Progenitor cell of endocrine pancreas (in vitro differentiated cells): ENCODE results near the gene ANGPTL5. TPM values are rescaled to one million over a fixed set of nuclear protein-coding genes. Genes with fewer than 3 reads are reported as not detected.

ENCODE experiments used
- DNase-seq: peaks from one replicate; pipeline ENCODE4 v3.0.0; 2021; ENCODE audit warnings: low spot score; ENCODE audit not compliant: unreplicated experiment
- H3K27ac Mint-ChIP-seq: 2 replicates; pipeline ENCODE4 v1.8.0; 2021; ENCODE audit warnings: mild to moderate bottlenecking, moderate library complexity, mixed read lengths
- H3K27me3 Mint-ChIP-seq: 2 replicates; pipeline ENCODE4 v1.8.0; 2021; ENCODE audit warnings: mixed read lengths
- H3K36me3 Mint-ChIP-seq: 2 replicates; pipeline ENCODE4 v1.8.0; 2022; ENCODE audit warnings: mixed read lengths; ENCODE audit not compliant: insufficient read depth
- H3K4me1 Mint-ChIP-seq: 2 replicates; pipeline ENCODE4 v1.8.0; 2021; ENCODE audit warnings: low read depth, mixed read lengths
- H3K4me3 Mint-ChIP-seq: 2 replicates; pipeline ENCODE4 v1.8.0; 2021; ENCODE audit warnings: low read depth, mild to moderate bottlenecking, moderate library complexity, mixed read lengths
- H3K9me3 Mint-ChIP-seq: 2 replicates; pipeline ENCODE4 v1.8.0; 2021; ENCODE audit warnings: low read depth, mixed read lengths
- CTCF ChIP-seq: fragments of 200-600 bp; sonication (generic); IDR thresholded peaks from one replicate; pipeline ENCODE4 v1.5.0; 2021; ENCODE audit warnings: antibody characterized with exemption, mild to moderate bottlenecking; ENCODE audit not compliant: unreplicated experiment
- total RNA-seq: library from RNA; stranded (reverse); gene quantifications from 2 replicates; pipeline ENCODE4 v1.2.1, GENCODE V29; 2021

The ANGPTL5 gene
- total RNA-seq, 1 donor from 2014 or later, result not detected

GRCh38 chr11:101844608-101845007, 71.7 kb downstream of the ANGPTL5 start:
- H3K27ac Mint-ChIP-seq, result no peak overlapping the region
- H3K36me3 Mint-ChIP-seq, result no peaks in the 10 kb centered on the region
- no peak for TF ChIP-seq CTCF
- H3K4me3 Mint-ChIP-seq, result no peak overlapping the region
- DNase-seq, result no peak
- H3K27me3 Mint-ChIP-seq, result no peaks in the 10 kb centered on the region
- H3K4me1 Mint-ChIP-seq, result no peaks in the 10 kb centered on the region
- peaks cover 4% of the 10 kb centered on the region for H3K9me3 Mint-ChIP-seq

GRCh38 chr11:101840704-101841103, 75.6 kb downstream of the ANGPTL5 start:
- DNase-seq, result no peak
- Mint-ChIP-seq H3K4me1 (no peaks in the 10 kb centered on the region), H3K27ac (no peak overlapping the region), H3K4me3 (no peak overlapping the region), H3K9me3 (peaks cover 4% of the 10 kb centered on the region), H3K27me3 (no peaks in the 10 kb centered on the region), H3K36me3 (no peaks in the 10 kb centered on the region)
- TF ChIP-seq CTCF, result no peak

Other genes with a start within 250 kb of the ANGPTL5 start
- 2.1 and 2.6 TPM in 2 replicates for gene CEP126, start 1.5 kb downstream of the ANGPTL5 start, total RNA-seq
- gene CFAP300, start 130.9 kb upstream of the ANGPTL5 start, total RNA-seq, result 1.2 and 1.5 TPM in 2 replicates
- gene YAP1, start 193.9 kb upstream of the ANGPTL5 start, total RNA-seq, result 199 and 204 TPM in 2 replicates